TTC549 (cell line): Measurements from ENCODE around the gene ADA.
"Not testable (repeated sequence)": the region's sequence is repeated elsewhere in the genome, so short reads cannot be mapped to it uniquely, and the experiment has no call there.

Experiments
- FAIRE-seq: peaks from 2 replicates; lab custom pipeline; 2012; peaks lifted over from hg19 to GRCh38; lab: Jason Lieb, UNC

ADA gene

GRCh38 chr20:44651684-44652423 is at the start of gene ADA:
ADA (minus strand) TSS chr20:44651699; CDS start chr20:44651607, 92 bp downstream.
- FAIRE-seq: no peak

- no peak for FAIRE-seq
These were observed 48.8 kb upstream of the ADA start for GRCh38 chr20:44700306-44700705.

GRCh38 chr20:44698351-44698750 is 46.9 kb upstream of the ADA start:
- FAIRE-seq: no peak

DNA sequence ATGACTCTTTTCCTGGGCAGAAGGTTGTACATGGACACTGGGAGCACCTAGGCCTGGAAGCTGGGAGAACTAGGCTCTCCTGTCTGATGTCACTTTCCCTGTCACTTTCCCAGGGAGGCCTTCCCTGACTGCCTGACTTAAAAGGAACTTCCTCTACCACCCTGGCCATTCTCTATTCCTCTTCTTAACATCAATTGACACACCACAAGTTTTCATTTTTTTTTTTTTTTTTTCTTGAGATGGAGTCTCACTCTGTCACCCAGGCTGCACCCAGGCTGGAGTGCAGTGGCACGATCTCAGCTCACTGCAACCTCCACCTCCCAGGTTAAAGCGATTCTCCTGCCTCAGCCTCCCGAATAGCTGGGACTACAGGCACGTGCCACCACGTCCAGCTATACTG is 45.5 kb upstream of the ADA start:
- not testable (repeated sequence) for FAIRE-seq

DNA sequence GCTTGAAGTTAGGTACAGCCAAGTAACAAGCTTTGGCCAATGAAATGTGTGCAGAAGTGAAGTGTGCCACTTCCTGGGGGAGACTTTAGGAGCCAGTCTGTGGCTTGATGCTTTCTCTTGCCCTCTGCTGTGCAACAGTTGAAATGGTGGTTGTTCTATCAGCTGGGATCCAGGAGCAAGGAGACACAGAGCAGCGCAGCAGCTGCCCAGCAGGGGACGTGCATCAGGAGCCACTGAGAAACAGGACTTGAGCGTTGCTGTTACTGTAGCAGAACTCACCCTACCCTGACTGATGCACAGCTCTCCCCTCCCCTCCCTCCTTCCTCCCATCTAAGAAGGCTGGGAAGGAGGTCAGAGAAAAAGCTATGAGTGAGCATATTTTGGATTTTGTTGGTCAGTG is 44.8 kb upstream of the ADA start:
- no peak for FAIRE-seq

DNA sequence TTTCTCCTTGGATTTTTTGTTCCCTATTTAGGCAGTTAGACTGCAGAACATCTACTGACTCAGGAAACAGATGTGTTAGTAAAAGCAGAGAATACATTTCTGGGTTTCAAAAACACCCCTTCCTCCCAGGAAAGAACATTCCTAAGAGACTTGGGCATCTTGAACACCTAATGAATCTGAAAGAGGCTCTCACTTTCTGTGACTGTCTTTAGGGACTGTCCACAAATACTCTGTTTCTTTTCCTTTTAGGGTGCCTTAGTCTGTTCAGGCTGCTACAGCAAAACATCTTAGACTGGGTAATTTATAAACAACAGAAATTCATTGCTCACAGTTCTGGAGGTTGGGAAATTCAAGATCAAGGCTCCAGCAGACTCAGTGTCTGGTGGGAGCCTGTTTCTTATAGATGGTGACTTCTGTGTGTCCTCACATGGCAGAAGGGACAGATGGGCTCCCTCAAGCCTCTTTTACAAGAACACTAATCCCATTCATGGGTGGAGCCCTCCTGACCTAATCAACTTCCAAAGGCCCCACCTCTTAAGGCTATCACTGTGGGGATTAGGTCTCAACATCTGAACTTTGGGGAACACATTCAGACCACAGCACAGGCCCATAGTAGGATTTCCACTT is 44.3 kb upstream of the ADA start:
- FAIRE-seq: no peak

DNA sequence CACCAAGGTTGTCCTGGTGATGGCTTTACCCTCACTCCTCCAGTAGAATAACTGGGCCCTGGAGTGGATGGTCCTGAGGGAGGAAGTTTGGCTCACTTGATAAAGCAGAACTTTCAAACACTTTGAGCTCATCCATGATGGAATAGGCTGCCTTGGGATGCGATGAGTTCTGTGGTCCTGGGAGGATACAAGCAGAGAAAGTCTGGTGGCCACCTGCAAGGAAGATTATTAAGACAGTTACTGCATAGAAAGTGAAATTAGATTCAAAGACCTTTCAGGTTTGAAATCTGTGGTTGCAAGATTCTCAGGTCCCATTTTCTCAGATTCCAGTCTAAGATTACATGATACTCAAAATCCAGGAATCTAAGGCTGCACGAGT is 43.8 kb upstream of the ADA start:
- FAIRE-seq: no peak

- FAIRE-seq: no peak
These were observed 42.7 kb upstream of the ADA start for GRCh38 chr20:44694159-44694558.

- no peak for FAIRE-seq
These were observed 42.1 kb upstream of the ADA start for GRCh38 chr20:44693627-44694026.

DNA sequence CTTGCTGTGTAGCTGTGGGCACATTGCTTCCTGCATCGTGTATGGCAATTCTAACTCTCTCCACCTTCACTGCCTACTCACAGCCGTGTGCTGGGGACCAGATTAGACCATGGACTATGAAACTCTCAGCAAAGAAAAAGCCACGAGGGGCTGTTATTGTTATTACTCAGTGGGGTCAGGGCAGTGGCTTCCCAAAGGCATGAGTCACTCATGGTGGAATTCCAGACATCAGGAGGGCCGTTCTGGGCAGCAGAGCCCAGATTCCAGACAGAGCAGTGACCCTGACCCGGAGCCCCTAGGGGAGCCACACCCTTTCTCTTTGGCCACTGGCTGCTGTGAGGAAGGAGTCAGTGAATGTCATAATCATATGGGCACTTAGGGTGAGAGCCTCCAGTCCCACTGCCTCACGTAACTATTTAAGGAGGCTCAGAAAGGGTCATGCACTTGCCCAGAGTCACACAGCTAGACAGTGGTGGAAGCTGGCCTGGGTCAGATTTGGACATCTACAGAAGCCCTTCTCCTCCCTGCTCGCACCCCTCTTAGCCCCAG is 41.5 kb upstream of the ADA start:
- no peak for FAIRE-seq

DNA sequence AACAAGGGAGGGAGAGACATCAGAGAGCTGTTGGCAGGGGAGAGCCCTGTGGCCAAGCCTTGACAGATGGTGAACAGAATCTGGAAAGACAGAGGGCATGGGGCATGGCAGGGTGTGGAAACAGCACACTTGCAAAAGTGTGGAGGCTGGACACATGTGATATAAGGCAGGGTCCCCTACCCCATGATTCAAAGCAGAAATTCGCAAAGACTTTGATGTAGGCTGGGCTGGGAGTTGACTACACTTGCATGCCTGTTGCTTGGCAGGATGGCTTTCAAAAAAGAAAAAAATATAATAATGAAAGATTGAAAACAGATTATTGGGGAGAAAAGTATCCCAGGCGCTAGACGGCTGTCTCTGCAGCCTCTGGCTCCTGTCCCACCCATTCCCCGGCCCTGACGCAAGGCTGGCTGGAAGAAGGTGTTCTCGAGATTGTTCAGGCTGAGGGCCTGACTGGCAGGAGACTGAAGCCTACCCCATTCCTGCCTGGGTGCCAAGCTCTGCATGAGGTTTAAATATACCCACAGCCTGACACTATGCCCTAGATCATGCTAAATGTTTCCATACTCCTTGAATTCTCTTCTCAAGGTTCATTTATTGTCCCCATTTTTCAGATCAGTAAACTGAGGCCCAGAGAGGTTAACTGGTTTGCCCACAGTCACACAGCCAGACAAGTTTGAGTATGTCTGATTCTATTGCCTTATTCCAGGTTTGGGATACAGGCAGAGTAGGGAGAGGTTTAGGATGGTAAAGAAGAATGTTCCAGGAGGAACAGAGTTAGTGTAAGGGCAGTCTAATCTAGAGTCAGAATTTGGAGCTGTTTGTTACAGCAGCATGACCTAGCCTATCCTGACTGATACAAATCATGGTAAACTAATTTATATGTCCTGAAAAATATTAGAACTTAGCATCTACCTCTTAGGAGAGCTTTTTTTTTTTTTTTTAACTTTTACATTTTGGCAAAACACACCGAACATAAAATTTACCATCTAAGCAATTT is 40.2 kb upstream of the ADA start:
- no peak for FAIRE-seq

DNA sequence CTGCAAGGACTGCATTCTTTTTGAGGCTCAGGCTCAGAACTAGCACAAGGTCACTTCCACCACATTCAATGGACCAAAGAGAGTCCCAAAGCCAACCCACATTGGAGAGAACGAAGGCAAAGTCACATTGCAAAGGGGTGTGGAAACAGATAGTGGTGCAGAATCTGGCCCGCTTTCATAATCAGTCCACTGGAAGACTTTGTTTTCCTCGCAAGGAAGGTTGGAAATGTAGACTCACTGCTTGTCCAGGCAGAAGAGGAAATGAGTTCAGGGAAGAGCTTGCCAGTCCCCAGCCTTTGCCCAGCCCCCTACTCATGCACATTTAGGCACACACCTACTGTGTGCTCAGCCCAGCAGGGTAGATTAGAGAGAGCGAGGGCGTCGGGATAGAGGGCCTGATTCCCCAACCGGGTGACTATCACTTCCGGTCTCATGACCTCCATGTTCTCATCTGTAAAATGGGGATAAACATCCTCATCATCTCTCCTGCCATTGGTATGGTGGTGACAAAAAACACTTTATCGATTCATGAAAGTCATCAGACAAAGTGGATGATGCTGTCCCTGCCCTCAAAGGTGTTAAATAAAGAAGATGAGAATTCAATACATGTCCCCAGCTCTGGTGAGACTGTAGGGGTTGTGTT is 39.4 kb upstream of the ADA start:
- FAIRE-seq: no peak

GRCh38 chr20:44689809-44690208 is 38.3 kb upstream of the ADA start:
- no peak for FAIRE-seq

DNA sequence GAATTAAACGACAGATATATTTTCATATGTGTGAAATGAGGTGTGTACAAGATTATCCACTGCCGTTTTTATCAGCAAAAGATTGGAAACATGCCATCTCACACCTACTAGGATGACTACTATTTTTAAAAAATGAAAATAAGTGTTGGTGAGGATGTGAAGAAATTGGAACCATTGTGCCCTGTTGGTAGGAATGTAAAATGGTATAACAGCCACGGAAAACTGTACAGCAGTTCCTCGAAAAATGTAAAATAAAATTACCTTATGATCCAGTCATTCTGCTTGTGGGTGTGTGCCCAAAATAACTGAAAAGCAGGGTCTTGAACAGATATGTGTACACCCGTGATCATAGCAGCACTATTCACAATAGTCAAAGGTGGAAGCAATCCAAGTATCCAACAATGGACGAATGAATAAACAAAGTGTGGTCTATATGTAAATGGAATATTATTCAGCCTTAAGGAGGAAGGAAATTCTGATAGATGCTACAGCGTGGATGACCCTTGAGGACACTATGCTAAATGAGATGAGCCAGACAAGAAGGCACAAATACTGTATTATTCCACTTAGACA is 36.6 kb upstream of the ADA start:
- no peak for FAIRE-seq

- no peak for FAIRE-seq
These were observed 35.4 kb upstream of the ADA start for GRCh38 chr20:44686934-44687333.

GRCh38 chr20:44684047-44684967 is 32.8 kb upstream of the ADA start:
- no peak for FAIRE-seq

DNA sequence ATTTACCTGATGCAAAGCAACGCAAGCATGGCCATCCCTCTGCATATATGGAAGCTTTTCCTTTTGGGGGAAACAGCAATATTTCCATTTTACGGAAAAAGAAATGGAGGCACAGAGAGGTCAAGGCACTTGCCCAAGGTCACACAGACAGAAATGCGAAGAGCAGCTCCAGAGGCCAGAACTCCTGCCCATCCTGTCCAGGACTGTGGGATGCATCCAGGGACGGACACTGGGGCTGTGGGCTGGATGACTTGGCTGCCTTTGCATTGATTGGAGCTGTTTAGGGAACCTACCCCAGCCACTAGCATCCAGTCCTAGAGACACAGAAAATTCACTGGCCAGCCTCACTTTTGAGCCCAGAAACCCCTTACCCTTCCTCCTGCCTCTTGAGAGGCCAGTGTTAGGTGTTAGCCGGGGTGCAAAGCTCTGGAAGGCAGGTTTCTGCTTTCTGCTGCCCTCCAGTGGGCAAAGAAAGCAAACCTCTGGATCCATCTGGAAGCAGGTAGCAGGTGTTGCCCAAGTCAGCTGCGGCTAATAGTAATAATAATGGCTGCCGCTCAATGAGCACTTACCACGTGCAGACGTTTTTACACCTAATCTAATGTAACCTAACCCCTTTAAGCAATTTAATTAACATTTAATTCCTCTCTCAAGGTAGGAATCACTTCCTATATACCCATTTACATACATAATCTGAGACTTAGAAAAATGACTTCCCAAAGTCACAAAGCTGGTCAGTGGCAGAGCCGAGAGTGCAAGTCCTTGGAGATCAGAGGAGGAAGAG is 32.0 kb upstream of the ADA start:
- FAIRE-seq: no peak

DNA sequence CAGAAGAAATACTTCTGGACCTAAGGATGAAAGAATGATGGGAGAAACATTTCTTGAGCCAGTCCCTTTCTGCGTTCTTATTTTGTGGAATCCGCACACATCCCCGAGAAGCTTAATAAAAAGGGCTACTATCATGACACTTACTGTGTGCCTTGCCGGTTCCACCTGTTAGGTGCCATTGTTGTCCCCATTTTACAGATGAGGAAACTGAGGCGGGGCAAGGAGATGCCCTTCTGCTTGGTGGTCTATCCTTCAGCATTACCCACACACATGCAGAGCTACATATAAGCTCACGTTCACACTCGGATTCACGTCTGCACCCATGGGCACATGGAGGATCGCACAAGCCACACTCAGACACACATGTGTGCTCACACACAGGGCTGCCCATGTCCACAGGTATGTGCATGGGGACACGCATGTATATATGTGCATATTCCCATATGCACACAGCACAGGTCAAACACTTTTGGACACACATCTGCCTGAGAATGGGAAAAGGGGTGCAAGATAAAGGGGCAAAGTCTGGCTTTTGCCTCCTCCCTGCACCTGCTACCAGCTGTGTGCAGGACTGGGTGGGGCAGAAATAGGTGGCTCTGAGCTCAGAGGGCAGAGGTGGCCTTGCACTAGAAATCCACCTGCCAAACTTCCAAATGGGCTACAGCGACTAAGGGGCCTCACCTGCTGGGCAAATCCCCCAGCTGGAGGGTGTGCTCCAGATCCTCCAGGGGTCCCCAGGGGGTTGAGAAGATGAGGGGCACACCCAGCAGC is 30.5 kb upstream of the ADA start:
- no peak for FAIRE-seq

DNA sequence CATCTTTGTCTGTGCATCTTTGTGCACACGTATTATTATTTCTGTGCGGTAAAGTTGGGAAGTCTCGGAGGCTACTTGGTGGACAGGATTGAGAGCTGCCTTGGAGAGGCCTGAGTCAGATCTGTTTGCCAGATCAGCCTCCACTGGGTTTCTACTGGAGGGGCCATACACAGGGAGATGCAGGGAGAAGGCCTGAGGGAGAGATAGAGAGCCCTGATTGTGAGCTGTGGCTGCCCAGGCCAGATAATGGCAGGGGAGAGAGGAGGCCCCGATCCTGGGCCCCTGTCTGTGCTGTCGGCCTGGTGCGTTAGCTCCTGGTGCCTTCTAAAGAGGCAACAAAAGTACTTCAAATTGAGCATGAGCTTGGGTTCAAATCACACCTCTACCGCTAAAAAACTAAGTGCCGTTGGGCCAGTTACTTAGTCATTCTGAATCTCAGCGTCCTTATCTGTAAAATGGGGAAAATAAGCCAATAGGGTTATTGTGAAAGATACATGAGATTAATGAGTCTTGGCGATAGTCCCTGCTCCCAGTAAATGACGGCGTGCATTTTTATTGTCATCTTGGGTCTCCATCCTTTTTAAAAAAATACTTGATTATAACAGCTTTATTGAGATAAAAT is 27.6 kb upstream of the ADA start:
- FAIRE-seq: no peak
